ENCODE data around the gene RAD51B.

Gene RAD51B

DNA sequence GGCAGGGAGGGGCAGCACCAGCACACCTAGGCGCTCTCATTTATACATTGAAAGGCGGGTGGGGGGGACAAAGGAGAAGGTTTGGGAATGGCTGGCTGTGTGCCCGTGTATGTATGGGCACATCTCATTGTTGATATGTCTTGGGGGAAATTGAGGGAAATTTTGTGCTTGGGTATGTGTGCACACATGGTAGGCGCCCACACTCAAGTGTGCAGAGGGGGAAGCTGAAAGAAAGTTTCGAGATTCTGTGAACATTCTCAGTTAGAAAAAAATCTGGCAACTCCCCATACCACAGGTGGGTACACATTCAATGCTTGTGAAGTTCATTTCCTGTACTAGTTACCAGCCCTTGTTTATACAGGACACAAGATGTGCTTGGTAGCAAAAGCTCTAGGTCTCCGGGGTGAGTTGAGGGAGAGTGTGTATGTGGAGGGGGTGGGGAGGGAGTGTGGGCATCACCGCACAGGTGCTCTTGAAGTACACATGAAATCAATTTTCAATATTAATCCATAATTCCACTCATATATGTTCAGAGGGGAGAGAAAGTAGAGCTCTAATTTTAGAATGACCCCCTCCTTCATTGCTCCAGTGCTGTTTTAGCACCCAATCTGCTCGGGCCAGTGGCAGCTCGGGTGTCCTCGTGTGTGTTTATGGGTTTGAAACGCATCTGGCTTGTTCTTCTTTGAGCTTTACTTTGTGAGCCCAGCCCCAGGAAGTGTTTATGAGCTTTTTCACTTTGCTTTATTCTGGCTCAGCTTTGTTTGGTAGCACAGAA is 687.3 kb downstream of the RAD51B start:
- no peak for DNase-seq

DNA sequence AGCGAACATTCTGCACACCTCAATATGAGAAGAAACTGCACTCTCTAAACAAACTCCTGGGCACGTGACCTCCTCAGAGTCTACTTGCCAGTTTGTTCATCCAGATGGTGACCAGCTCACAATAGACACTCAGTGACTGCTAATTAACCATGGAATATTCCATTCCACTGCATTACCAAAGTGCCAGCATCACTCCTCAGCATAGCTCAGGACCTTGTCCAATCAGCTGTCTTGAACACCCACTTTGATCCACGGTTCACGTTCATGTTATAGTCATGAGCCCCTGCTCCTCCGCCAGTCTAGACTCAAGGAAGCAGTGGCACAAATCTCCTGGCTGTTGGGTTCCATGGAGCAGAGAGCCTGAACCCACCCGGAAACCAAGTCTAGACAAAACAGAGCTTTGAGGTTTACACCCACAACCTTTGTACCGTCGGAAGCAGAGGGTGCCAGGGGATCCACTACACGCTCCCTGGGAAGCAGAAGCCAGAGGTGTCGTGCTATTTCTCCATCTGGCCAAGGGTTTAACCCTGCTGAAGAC is 688.0 kb downstream of the RAD51B start:
- DNase-seq, result no peak

DNA sequence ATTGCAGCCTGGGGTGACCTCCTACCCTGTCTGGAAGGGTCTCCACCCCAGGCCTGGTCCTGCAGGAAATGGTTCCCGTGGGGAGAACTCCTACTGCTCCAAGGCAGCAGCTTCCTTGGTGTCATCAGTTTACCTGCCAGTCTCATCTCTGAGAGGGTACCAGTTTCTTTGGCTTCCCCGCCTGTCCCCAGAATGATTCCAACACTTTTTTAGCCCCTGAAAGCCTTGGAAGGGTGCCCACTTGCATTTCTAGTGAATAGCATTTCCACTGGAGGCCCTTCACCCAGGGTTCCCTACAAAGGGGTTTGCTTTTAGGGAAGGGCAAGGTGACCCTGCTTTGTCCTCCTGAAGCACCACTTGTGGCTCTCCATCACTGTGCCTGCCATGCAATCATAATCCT is 689.0 kb downstream of the RAD51B start:
- no peak for DNase-seq

DNA sequence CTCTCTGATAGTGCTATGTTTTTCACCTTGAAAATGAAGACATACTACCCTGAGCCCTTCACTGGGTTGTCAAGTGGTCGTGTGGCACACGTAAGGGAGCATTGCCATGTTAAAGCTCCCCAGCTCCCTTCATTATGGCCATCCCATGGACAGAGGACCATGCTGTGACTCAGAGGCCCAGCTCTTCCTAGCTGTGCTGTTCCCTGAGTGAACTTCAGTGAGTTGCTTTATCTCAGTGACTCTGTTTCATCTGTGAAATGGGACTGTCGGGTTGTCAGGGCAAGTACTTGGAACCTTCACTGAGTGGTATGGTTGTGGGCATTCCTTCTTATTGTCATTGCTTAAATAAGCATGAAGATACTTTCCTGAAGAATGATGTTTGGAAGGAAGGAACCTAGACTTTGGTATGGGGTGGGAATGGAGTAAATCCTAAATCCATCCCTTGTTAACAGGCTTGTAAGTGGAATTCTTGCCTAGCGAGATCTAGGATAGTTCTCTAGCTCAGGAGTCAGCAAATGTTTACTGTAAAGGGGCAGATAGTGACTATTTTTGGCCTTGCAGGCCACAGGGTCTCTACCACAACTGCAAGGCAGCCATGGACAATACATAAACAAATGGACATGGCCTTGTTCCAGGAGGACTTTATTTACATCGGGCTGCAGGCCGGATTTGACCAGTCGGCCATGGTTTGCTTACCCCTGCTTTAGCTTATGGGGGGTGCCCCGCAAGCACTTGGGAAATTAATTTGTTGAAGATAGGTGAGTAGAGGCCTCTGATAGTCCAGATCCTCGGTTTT is 689.8 kb downstream of the RAD51B start:
- DNase-seq, result no peak

DNA sequence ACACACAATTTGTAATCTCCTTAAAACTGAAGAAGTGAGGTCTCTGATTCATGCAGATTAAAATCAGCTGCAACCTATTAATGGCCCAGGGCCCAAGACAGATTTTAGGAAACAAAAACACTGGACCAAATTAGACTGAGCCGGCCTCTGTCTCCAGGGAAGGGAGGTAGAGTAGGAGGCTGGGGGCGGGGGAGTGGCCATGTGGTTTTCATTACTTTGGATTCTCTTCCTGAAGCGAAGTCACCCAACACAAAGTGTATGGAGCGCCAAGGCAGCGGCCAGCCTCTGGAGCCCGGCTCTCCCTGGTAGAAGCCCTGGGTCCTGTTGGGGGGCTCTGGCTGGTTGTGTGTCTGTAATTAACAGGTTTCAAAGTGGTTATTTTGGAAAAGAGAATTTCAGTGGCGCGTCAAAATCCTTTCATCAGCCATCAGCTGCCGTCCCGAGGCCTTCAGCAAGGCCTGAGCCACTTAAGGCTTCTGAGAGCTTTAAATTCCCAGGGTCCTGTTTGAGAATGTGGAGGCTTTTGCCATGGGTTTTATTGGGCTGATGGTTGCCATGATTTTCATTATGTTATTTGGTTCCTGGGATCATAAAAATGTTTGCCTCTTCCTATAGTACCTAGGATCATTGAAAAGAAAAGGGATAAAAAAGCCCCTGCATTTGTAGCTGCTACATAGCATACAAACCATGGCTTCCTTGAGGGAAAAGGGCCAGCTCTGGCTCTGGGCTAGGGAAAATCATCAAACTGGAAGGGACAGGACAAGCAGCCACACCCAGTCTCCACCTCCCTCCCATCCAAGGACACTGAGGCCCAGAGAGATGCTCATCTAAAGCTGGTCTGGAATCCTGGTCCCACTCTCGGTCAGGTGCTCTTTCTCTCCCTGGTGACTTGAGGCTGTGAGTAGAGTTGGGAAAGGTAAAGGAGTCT is 690.9 kb downstream of the RAD51B start:
- DNase-seq, result no peak

DNA sequence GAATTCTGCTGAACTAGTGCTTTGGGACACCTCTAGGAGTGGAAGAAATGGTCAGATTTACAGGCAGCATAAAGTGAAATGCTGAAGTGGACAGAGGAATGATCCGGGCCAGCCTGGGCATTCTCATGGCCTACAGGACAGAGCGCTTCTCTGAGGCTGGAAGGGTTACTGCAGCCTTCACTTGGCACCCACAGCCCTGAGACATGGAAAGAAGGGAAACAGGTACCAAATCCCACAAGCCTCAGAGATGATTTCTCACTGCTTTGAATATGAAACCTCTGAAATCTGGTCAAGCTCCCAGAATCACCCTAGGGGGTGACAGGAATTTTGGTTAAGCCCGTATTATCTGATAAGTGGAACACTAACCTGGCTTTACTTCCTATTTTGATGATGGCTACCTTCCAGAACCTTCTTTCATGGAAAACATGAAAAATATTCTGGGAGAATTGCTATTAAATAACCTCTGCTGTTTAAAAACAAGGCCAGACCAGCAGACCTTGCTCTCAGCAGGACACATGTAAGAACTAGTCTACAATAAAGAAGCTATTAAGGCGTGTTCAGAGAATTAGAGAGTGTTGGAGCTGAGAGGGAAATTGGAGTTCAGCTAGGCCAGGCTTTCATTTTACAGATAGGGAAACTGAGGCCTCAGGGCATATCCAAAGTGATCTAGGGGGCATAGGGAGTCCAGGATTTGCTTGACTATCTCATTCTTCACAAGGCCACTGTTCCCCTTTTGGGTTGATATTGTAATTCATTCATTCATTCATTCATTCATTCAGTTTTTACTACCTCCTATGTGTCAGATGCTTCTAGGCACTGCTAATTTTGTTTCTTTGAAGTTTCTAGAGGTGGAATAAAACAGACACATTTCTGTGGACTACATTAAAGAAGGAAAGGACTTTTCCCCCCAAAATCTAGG is 691.8 kb downstream of the RAD51B start:
- no peak for DNase-seq

DNA sequence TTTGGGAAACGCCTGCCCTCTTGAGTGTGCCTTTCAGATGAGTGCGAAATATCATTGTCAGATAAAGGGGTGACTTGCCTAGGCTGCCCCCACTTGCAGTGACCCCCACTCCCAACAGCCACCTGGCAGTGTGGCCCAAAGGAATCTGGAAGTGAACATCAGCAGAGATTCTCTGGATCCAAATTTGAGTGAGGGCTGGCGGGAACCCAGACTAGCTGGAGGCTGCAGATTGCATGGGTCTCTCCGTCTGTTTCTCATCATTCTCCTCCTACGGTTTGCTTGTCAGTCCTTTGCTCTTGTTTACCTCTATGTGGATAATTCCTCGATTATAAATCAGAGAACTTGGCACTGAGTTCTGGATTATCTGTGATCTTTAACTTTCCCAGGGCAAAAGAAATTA is 692.5 kb downstream of the RAD51B start:
- no peak for DNase-seq

DNA sequence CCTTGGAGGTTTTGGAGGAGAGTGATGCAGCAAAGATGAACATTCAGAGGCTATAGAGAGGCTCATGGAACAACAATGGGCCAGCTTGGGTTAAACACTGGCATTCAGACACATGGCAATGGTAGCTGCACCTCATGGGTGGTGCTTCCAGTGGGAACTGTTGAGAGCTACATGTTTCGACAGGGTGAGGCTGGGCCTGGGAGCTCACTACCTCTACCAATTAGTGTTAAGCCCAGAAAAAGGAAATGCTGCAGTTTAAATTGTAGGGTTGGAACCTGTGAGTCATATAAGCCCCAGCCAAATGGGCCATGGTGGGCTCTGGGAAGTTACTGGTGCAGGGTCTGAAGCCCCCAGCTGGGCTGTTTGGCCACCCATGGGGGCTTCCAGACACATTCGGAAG is 693.6 kb downstream of the RAD51B start:
- no peak for DNase-seq

DNA sequence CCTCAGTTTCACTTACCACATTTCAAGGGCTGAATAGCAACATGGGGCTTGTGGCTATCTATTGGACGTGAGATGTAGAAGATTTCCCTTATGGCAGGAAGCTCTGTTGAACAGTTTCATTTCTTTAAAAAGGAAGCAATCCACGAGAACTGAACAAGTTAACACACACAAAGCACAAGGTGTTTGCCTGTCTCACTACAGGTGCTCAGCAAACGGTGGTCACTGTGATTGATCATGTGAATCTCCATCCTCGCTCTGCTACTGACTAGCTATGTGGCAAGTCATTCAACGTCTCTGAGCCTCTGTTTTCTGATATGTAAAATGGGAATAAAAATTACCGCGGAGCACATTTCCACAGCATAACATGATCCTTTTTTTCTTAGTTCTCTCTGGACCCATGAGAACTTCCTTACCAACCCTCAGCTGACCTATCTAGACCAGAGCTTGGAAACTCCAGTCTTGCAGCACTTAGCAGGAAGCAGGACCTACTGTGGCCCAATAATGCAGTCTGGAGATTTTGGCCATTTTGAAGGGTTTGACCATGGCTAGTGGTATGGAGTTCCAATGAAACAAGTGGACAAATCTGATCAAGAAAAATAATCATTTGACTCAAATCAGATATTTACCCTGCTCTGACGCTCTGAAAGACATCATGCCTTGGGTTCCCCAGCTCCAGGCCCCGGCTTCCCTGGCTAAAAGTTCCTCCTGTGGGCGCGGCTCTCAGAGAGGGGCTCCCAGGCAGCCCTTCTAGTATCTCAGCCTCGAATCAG is 694.4 kb downstream of the RAD51B start:
- DNase-seq, result no peak

DNA sequence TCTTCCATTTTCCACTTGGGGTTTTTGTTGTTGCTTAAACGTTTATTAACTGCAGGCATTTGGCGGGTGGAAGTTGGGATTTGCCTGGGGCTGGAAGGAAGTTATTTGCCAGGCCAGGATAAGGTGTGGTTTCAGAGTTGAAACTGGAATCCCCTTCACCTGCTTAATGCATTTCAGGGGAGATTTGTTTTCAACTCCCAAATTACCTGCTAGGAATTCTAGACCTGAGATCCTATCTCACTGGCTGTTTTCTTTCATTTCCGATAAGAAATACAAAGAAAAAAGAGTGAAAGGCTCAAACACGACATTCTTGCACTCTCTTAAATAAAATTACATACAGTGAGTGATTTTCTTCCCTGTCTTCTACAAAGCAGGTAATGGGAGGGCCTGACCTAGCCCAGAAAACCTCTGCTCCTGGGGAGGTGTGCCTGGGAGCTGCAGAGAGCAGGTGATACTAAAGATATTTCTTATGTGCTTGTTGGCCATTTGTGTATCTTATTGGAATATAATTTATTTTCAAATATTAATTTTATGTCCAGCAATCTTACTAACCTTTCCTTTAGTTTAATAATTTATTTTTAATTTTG is 695.1 kb downstream of the RAD51B start:
- DNase-seq, result no peak

DNA sequence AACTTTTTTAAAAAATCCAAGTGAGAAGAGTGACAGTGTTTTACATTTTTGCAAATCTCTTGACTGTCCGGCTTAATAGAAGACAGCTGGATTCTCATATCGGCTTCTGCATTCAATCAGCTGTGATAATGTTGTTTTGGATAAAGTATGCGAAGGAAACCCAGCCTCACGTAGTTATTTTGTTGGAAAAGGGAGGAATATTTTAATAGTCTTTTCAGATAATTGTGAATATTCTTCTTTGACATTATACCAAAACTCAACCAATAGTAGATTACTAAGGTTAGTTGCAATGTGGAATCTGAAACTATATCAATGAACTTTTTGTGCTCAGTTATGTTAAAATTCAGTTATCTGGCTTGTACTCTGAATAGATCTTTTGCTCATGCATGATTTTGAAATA is 696.8 kb downstream of the RAD51B start:
- DNase-seq, result no peak

DNA sequence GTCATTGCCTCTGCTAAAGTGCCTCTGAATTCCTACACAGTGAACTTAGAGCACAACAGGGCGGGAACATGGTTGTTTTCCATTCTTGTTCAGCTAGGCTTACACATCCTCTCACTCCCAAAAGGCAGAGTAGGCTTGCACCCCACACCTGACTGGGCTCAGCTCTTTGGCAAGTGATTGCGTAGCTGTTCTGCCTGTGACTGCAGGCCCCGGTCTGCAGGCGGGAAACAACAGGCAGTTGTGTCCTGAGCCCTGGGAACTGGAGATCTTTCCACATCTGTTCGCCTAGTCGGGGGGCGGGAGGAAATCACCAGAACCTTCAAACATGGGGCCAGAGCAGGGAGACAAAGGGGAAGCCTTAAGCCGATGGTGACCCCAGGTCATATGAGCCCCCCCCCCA is 698.6 kb downstream of the RAD51B start:
- DNase-seq, result no peak

DNA sequence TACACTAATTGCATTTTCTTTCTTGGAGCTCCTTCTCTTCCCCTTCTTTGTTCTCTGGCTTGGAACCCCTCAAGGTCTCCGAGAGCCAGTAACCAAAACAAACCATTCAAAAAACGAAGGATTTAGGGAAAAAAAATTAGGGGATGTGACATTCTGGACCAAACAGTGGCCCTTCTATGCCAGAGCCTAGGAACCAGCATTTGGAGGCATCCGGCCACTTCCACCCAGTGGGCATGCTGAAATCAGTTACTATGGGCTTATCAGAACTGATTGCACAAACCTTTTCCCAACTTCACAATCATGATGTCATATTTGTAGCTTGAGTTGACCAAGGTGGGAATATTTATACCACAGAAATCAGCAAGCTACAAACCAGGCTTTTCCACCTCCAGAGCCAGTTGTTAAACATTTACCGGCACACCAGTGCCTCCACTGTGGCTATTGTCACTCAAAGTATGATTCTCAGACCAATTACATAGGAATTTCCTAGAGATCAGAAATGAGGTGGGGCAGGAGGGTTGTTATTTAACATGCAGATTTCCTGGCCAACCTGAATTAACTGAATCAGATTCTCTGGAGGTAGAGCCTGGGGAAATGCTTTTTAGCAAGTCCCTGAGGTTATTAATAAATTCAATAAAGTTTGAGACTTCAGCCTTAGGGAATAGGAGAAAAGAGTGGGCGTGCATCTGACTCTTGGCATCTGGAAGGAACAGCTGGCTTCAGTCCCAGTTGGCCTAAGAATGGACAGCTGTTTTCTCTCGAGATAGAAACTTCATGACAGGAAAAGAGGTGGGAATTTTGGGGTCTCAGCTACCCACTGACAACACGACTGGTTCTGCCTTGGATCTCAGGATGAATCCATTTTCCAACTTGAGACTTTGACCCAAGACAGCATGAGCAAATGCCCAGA is 699.4 kb downstream of the RAD51B start:
- DNase-seq, result no peak

DNA sequence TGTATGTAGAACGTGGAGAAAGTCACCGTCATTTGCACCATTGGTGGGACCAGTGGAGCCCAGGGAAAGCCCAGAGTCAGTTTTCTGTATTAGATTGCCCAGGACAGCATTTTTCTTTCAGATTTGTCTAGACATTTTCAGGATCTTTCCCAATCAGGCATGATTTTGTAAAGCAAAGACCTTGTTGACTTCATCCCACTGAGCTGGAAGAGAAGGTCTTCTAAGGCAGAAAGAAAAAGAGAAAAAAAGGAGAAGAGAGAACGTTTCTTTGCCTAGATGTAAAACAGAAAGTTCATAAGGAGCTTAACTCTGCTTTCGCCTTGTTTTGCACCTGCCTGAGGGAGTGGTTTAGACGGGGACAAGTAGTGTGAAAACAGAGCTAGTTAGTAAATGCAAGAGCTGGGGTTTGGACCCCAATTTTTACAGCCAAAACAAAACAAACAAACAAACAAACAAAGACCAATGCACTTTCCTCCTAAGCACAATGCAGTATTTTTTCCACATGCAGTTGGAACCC is 700.1 kb downstream of the RAD51B start:
- DNase-seq, result no peak

DNA sequence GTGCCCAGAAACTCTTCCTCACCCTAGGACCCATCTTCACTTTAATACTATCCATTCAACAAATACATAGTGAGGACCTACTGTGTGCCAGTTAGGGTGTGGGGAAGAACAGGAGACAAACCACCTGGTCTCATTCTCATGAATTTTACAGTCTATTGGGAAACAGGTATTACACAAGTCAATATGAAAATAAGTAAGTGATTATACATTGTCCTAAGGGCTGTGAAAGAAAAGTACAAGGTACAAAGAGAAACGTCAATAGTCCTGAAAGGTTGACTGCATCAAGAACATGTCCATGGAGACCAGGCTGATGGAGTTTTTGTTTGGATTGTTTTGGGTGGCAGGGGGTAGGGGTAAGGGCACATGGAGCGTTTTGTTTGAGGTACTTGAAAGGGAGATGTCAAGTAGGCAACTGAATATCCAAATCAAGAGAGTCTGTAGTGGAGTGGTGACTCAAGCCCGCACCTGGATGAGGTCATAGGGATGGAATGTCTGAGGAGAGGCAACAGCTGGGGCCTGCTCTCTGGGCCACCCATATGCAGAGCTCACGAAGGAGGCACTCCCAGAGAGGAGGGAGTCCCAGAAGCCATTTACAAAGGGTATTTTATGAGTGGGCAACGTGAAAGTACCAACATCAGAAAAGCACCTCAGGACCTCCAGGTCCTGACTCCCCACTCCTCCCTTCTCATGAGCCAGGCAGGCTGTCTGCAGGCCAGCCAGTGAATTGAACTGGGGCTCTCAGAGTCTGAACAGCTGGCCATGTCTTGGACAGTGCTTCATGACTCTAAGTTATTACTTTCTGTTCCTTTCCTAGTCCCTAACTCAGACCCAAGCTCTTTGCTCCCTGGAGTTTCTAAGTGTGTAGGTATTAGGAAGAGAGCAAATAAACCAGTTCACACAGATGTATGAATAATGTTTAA is 701.3 kb downstream of the RAD51B start:
- DNase-seq, result no peak

DNA sequence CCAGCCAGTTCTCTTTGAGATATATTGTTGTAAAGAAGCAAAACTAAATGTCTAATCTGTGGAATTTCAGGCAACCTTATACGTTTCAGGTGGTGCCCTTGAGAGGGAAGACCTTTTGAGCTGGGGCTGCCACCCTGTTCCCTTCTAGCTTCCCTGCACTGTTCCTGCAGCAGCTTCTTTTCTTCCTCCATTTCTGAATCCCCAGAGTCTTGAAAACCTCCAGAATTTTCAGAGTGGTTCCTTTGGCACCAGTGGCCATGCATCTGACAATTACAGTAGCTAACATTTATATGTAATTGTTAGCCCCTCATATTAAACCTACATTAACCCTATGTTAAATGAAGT is 702.0 kb downstream of the RAD51B start:
- DNase-seq, result no peak

DNA sequence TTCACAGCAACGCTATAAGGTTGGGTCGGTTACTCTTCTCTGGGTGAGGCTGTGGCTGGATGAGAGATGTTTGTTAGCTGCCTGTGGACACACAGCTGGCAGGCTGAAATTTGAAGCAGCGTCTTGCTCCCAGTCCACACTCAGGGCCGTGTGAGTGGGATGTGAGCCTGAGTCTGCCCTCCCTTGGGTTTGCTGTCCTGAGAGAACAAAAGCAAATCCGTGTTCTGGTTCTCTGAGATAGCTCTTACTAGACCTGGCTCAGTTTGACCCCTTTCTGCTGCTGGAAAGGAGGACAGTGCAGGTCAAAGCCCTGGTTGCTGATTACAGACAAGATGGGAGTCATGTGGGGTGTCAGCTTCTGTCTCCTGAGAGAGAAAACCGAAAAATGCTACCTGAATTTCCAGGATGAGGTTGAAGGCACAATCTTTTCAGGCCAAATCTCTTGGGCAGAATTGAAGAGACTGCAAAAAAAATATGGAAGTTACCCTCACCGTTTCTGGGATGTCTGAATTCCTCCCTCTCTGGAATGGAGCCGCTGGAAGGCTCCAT is 702.5 kb downstream of the RAD51B start:
- DNase-seq, result no peak

Measured in activated T-cell treated with anti-CD3 and anti-CD28 coated beads for 4 hours (primary cell).